Right ventricle myocardium superior (tissue), 1 donor: ENCODE data around the gene SLC25A23. TPM values are rescaled to one million over a fixed set of nuclear protein-coding genes. Genes with fewer than 3 reads are reported as not detected.
A peak's percentile ranks its signal among the peaks of the same experiment; 100 is the strongest.
"Not testable (repeated sequence)": the region's sequence is repeated elsewhere in the genome, so short reads cannot be mapped to it uniquely, and the experiment has no call there.

ENCODE experiments used
- ATAC-seq: fragments of 200-7000 bp; cut with Tn5 transposase; one replicate; pipeline ENCODE4 v1.9.1; 2020; ENCODE audit warnings: mild to moderate bottlenecking; ENCODE audit not compliant: poor library complexity
- DNase-seq: peaks from one replicate; pipeline ENCODE4 v3.0.0-alpha.2; 2020
- intact Hi-C: fragments of 100-400 bp; cut with DNase I; formaldehyde crosslinking; loops from one replicate; pipeline ENCODE4 v1.11.2; 2022
- total RNA-seq: library from RNA; stranded (reverse); fragmentation: NEBNext Ultra II Directional; extraction: Animal tissue kit (Norgen Biotek cat#: 25700); gene quantifications from one replicate; pipeline ENCODE4 v1.2.1, GENCODE V29; 2021
- donor health status: DM: no; HTN: yes; CAD: no; lungs with severe emphysema.

The SLC25A23 gene
- total RNA-seq, 1 donor from 2014 or later = 87.0 TPM

DNA sequence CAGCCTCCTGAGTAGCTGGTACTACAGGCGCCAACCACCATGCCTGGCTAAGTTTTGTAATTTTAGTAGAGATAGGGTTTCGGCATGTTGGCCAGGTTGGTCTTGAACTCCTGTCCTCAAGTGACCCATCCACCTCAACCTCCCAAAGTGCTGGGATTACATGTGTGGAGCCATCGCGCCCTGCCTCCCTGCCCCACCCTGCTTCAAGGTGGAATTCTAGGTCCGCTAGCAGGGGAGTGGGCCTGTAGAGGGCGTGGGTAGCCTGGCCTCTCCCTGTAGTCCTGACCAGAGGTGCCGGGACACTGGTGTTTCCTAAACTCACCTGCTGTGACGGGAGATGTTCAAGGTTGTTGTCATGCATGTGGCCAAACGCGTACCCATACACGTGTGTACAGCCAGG, 26.4 kb downstream of the SLC25A23 start:
- no peak for DNase-seq
- intact Hi-C loops = no loop called here
- ATAC-seq = no peak

- no peak for ATAC-seq
- no peak for DNase-seq
- intact Hi-C loops = no loop called here
Measured at GRCh38 chr19:6431891-6432290, 27.7 kb downstream of the SLC25A23 start.

DNA sequence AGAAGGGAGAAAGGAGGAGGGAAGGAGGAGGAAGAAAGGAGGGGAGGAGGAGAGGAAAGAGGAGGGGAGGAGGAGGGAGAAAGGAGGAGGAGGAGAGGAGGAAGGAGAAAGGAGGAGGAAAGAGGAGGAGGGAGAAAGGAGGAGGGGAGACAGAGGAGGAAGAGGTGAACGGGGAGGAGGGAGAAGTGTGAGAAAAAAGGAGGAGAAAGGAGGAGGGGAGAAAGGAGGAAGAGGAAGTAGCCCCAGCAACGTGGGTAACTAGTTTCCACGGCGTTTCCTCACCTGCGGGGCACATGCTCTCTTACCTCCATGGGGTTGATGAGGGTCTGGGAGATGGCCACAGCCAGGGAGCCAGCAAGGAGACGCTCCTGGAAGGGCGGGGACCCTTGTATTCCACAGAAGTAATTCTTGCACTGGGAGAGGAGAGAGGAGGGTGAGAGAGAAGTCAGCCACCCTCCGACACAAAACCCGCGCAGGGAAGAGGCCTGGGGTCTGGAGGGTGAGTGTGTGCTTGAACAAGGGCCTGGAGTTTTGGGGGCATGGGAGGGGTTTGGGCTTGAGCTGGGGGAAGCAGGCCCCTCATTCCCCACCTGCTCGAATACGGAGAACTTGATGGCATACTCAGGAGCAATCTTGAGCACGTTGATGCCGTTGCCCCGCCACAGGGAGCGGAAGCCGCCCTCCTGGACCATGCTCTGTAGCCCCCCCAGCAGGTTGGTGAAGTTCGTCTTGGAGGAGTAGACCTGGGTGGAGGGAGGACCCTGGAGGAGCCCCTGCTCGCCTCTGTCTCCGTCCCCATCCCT, 30.0 kb downstream of the SLC25A23 start:
- no peak for DNase-seq
- intact Hi-C loops = no loop called here
- no peak for ATAC-seq

GRCh38 chr19:6428692-6429418, 30.7 kb downstream of the SLC25A23 start:
- DNase-seq, ATAC-seq, intact Hi-C loops: not testable (repeated sequence)

DNA sequence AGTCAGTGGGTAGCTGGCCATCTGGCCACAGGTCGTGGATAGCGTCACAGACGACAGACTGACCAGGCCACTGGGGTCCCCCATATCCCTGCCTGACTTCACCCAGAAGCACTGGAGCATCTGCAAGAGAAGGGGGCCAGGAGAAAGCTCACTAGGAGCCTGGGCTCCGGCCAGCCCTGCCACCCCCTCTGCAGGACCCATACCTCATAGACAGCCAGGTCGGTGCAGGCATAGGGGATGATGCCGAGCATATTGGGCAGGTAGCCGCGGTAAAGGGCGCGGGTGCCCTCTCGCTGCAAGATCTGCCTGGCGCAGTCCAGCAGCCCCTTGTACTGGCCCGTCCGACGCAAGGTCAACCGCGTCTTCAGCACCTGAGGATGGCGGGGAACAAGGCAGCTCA, 32.5 kb downstream of the SLC25A23 start:
- ATAC-seq (no peak), DNase-seq (no peak)
- intact Hi-C loops = no loop called here

GRCh38 chr19:6425732-6426620, 33.6 kb downstream of the SLC25A23 start:
- no peak for DNase-seq
- ATAC-seq = no peak
- intact Hi-C loops = no loop called here

- peak; percentile 94 for ATAC-seq
- peak; percentile 100 for DNase-seq
- intact Hi-C loops = no loop called here
Measured at GRCh38 chr19:6424939-6425731, 34.5 kb downstream of the SLC25A23 start.

GRCh38 chr19:6424195-6424938, 35.2 kb downstream of the SLC25A23 start, which contains the start of gene KHSRP:
KHSRP (minus strand) TSS chr19:6424811; CDS start chr19:6424701, 110 bp downstream.
- DNase-seq = peak; percentile 37
- no peak for ATAC-seq
- intact Hi-C loops = no loop called here

DNA sequence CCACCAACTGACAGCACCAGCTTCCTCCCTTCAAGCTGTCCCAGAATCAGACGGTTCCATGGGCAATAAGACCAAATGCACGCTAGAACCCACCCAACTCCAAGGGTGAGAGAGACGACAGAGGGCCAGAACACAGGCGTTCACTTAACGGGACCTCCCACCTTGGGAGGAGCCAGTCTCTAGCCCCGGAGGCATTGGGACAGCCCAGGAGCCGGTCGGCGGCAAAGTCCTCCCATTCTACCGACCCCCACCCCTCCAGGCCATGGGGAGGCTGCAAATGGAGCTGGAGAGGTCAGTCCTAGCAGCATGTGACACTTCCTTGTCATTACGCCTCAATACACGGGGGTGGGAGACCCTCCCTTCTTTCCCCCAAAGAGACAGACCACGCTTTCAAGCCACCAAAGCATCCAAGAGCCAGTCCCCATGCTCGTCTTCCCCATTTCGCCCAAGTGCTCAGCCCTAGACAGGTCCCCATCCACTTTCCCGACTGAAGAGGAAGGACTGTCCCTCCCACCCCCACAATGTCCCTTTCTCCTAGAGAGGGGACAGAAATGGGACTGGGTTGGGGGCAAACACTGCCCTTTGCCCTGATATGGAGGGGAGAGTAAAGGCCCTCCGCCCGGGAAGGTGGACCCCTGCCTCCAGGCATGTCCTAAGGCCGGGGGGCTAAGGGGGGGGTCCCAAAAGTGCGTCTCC, 35.9 kb downstream of the SLC25A23 start:
- intact Hi-C loops = no loop called here
- ATAC-seq (no peak), DNase-seq (no peak)

DNA sequence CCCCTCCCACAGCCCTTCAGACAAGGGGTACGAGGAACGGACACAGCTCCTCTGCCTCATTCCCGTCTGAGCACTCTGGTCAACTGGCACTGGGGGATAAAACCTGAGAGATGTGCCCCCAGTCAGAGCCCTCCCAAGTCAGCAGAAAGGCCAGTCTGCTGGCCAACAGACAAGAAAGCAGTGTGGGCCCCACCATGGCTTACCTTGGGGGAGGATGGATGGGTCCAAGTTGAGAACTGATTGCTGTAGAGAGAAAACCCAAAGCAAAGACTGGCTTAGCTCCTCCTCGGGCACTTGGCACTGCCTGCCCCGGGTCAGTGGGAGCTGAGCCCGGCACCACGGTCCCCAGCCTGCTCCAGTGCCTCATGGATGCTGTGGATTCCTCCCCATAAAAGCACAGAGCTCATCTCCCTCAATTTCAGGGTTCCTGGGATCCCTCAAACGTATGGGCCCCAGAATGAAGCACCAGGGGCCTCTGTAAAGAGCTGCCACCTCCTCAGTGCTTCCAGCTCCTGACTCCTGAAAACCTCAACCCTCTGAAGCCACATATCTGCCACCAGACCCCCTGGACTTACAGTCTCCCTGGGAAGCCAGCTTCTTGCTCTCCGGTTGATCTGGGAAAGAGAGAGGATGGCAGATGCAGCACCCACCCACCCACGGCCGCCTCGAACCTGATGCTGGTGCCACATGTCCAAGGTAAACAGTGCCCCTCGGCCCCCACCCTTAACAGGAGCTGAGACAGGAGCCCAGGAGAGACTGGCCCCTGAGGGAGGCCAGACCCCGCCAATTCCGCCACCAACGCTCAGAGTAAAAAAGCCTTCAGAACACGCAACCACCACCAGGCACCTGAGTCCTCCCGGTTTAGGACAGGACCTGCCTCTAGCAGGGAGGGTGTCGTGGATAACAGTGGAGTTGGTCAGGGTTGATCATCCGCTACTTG, 38.2 kb downstream of the SLC25A23 start:
- ATAC-seq (no peak), DNase-seq (no peak)
- intact Hi-C loops = no loop called here

DNA sequence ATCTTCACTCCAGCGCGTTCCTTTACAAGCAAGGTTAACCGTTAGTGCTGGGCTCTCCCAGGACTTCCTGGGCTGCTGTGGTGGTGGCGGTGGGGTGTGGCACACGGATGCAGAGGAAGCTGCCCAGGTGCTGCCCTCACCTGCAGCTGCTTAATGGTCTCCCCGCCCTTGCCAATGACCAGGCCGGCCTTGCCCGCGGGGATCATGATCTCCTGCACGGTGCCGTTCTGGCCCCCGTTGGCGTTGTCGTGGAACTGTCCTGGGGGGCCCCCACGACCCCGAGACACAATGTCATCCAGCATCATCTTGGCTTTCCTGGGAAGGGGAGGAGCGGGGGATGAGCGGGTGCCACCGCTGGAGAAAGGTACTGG, 41.0 kb downstream of the SLC25A23 start:
- ATAC-seq (no peak), DNase-seq (no peak)
- intact Hi-C loops = no loop called here

DNA sequence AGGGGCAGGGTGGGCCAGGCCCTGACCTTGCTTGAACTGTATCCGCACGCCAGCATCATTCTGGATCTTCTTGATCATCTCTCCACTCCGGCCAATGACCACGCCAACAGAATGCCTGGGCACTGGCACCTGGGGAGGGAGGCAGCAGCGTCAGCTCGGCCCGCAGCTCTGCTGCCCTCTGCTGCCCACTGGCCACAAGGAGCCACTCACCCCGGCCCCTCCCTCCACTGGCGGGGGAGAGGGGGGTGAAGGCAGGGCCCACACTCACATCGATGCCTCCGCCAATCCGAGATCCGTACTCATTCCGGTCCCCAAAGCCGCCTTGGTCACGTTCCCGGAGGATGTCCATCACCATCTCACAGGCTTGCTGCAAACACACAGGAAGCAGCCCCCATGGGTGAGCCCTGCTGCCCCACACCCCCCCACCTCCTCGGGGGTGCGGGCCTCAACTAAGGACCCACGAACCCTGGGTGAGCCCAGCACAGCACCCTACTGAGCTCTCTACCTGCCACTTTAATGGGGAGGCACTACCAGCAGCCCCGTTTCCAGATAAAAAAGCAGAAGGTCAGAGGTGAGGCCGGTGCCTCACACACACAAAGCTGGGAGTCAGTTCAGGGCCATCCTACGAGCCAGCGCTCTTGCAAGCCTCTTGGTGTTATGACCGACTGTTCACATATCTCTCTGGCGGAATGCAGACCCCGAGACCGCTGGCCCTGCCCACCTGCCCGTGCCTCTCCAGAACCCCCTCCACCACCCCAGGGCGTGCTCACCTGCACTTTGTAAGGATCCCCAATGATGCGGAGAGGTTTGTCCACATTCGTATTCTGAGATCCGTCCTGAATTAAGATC, 41.7 kb downstream of the SLC25A23 start:
- ATAC-seq (peak; percentile 37), DNase-seq (no peak)
- intact Hi-C loops = no loop called here

DNA sequence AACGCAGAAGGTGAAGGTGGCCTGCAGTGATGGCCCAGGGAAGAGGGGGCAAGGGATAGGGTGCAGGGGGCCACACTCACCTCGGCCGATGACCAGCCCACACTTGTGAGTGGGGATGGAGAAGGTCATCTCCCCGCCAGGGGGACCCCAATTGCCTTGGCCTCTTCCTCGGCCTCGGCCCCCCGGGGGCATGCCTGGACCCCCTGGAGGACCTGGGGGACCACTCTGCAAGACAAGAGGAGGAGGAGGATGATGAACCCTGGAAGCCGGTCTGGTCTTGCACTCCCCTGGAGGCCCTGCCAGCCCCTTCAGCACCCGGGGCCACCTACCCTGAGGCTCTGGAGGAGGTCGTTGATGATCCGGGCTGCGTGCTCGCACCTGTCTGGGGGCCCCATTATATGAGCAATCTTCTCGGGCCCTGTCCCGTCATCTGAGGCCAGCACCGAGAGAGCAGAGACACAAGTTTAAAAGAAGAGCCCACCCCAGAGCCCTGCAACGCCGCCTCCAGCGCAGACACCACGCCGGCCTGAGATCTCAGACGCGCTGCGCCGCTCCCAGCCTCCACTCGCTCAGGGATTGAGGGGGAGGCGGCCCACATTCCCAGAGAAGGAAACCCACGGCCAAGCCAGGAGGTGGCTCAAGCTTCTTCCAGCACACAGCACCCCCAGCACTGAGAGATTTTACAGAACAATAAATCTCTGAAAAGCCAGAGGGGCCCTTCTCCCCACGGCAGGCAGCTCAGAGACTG, 42.8 kb downstream of the SLC25A23 start:
- ATAC-seq = no peak
- no peak for DNase-seq
- intact Hi-C loops = no loop called here

- DNase-seq (no peak), ATAC-seq (no peak)
- intact Hi-C loops = no loop called here
Measured at GRCh38 chr19:6415591-6416190, 43.9 kb downstream of the SLC25A23 start.
